Astrocyte (in vitro differentiated cells and primary cell): ENCODE measurements around the gene HPGD. TPM values are rescaled to one million over a fixed set of nuclear protein-coding genes. Genes with fewer than 3 reads are reported as not detected.

Source experiments
- DNase-seq: peaks from one replicate; pipeline ENCODE4 v3.0.0-alpha.2; 2010; ENCODE audit warnings: low read depth
- FAIRE-seq: peaks from 2 replicates; lab custom pipeline; 2011; peaks lifted over from hg19 to GRCh38; lab: Jason Lieb, UNC
- H2AFZ ChIP-seq: 2 replicates; pipeline ENCODE4 v1.6.0; 2012; ENCODE audit warnings: low read depth, low read length, inconsistent platforms
- H3K27ac ChIP-seq: 2 replicates; pipeline ENCODE4 v1.5.1; 2011; ENCODE audit warnings: low read depth, low read length, inconsistent platforms
- H3K27me3 ChIP-seq: 2 replicates; pipeline ENCODE4 v1.6.0; 2011; ENCODE audit warnings: low read length, inconsistent platforms; ENCODE audit not compliant: insufficient read depth
- H3K36me3 ChIP-seq: 2 replicates; pipeline ENCODE4 v1.5.1; 2011; ENCODE audit warnings: low read length, inconsistent platforms; ENCODE audit not compliant: insufficient read depth
- H3K4me1 ChIP-seq: 2 replicates; pipeline ENCODE4 v1.5.1; 2011; ENCODE audit warnings: low read length, inconsistent platforms; ENCODE audit not compliant: insufficient read depth
- H3K4me2 ChIP-seq: 2 replicates; pipeline ENCODE4 v1.6.0; 2012; ENCODE audit warnings: low read length, inconsistent platforms
- H3K4me3 ChIP-seq: 2 replicates; pipeline ENCODE4 v1.5.1; 2011; ENCODE audit warnings: low read depth, mild to moderate bottlenecking, low read length, inconsistent platforms; ENCODE audit not compliant: insufficient read depth
- H3K79me2 ChIP-seq: 2 replicates; pipeline ENCODE4 v1.6.0; 2012; ENCODE audit warnings: mild to moderate bottlenecking, low read length, inconsistent platforms; ENCODE audit not compliant: insufficient read depth
- H3K9ac ChIP-seq: 2 replicates; pipeline ENCODE4 v1.6.0; 2012; ENCODE audit warnings: mild to moderate bottlenecking, low read length, inconsistent platforms
- H3K9me3 ChIP-seq: 2 replicates; pipeline ENCODE4 v1.5.1; 2012; ENCODE audit warnings: low read depth, mild to moderate bottlenecking, low read length, inconsistent platforms; ENCODE audit not compliant: insufficient read depth
- H4K20me1 ChIP-seq: 2 replicates; pipeline ENCODE4 v1.6.0; 2012; ENCODE audit warnings: low read length, inconsistent platforms; ENCODE audit not compliant: insufficient read depth
- H3K27ac Mint-ChIP-seq: one replicate; pipeline ENCODE4 v1.8.0; 2021; ENCODE audit warnings: mild to moderate bottlenecking, mixed read lengths; ENCODE audit not compliant: unreplicated experiment
- H3K27me3 Mint-ChIP-seq: one replicate; pipeline ENCODE4 v1.8.0; 2021; ENCODE audit warnings: low read depth, mixed read lengths; ENCODE audit not compliant: unreplicated experiment
- H3K36me3 Mint-ChIP-seq: one replicate; pipeline ENCODE4 v1.8.0; 2021; ENCODE audit warnings: low read depth, mixed read lengths; ENCODE audit not compliant: unreplicated experiment
- H3K4me1 Mint-ChIP-seq: one replicate; pipeline ENCODE4 v1.8.0; 2021; ENCODE audit warnings: low read depth, mixed read lengths; ENCODE audit not compliant: unreplicated experiment
- H3K4me3 Mint-ChIP-seq: one replicate; pipeline ENCODE4 v1.8.0; 2021; ENCODE audit warnings: mild to moderate bottlenecking, moderate library complexity, mixed read lengths; ENCODE audit not compliant: unreplicated experiment
- H3K9me3 Mint-ChIP-seq: one replicate; pipeline ENCODE4 v1.8.0; 2021; ENCODE audit warnings: mild to moderate bottlenecking, mixed read lengths; ENCODE audit not compliant: unreplicated experiment
- CTCF ChIP-seq: IDR thresholded peaks from 2 replicates; pipeline ENCODE4 v1.5.1; 2011; ENCODE audit warnings: low read depth, mild to moderate bottlenecking, inconsistent platforms, low read length, moderate library complexity; ENCODE audit not compliant: insufficient read depth
- EZH2 ChIP-seq: IDR thresholded peaks from 2 replicates; pipeline ENCODE4 v1.6.1; 2012; ENCODE audit warnings: mild to moderate bottlenecking, low read length, inconsistent platforms; ENCODE audit not compliant: insufficient read depth
- total RNA-seq: library from RNA; stranded (reverse); gene quantifications from 2 replicates; pipeline ENCODE4 v1.2.1, GENCODE V29; 2021

The HPGD gene
- total RNA-seq, 1 donor from 2014 or later = 0.20 TPM

- H3K9me3 ChIP-seq = no peaks in the 10 kb centered on the region
- no peak for TF ChIP-seq EZH2
- TF ChIP-seq CTCF = no peak
- Mint-ChIP-seq H3K4me3 (no peak overlapping the region), H3K27ac (no peak overlapping the region), H3K4me1 (no peaks in the 10 kb centered on the region), H3K36me3 (no peaks in the 10 kb centered on the region), H3K27me3 (peaks cover 1% of the 10 kb centered on the region), H3K9me3 (no peaks in the 10 kb centered on the region)
- no peak overlapping the region for H3K4me2 ChIP-seq
- no peaks in the 10 kb centered on the region for H3K79me2 ChIP-seq
- no peaks in the 10 kb centered on the region for H4K20me1 ChIP-seq
- no peak for DNase-seq
- no peaks in the 10 kb centered on the region for H3K36me3 ChIP-seq
- no peak overlapping the region for H2AFZ ChIP-seq
- H3K4me3 ChIP-seq = no peak overlapping the region
- H3K4me1 ChIP-seq = no peaks in the 10 kb centered on the region
- H3K9ac ChIP-seq = no peak overlapping the region
- peaks cover 2% of the 10 kb centered on the region for H3K27me3 ChIP-seq
- H3K27ac ChIP-seq = no peak overlapping the region
- no peak for FAIRE-seq
Measured at GRCh38 chr4:174516345-174516744, 5.9 kb downstream of the HPGD start.

DNA sequence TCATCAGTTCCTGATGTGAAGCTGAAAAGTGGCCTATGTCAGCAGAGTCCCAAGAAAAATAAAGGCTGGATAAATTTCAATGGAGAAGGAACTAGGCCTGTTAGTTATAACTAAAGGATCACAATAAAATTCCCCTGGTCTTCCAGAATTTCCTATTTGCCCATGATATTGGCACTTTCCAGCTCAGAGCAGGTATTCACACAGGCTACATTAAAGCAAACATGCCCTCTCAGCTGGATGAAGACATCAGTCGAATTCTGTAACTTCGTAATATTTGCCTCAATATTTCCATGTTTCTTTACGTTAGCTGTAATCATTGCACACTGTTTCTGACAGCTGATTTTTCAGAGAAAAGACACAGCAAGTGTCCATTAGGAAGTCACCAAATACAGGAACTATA lies 9.5 kb downstream of the HPGD start:
- Histone ChIP-seq H3K4me3 (no peak overlapping the region), H3K4me1 (no peaks in the 10 kb centered on the region), H3K36me3 (no peaks in the 10 kb centered on the region), H3K9me3 (no peaks in the 10 kb centered on the region), H3K79me2 (no peaks in the 10 kb centered on the region), H3K9ac (no peak overlapping the region), H4K20me1 (no peaks in the 10 kb centered on the region), H3K27ac (no peak overlapping the region), H3K27me3 (peaks cover 2% of the 10 kb centered on the region), H2AFZ (no peak overlapping the region), H3K4me2 (no peak overlapping the region)
- H3K9me3 Mint-ChIP-seq = no peaks in the 10 kb centered on the region
- TF ChIP-seq EZH2 (no peak), CTCF (no peak)
- FAIRE-seq (no peak), DNase-seq (no peak)
- H3K27ac Mint-ChIP-seq = no peak overlapping the region
- H3K27me3 Mint-ChIP-seq = no peaks in the 10 kb centered on the region
- H3K36me3 Mint-ChIP-seq = no peaks in the 10 kb centered on the region
- H3K4me1 Mint-ChIP-seq = no peaks in the 10 kb centered on the region
- H3K4me3 Mint-ChIP-seq = no peak overlapping the region

DNA sequence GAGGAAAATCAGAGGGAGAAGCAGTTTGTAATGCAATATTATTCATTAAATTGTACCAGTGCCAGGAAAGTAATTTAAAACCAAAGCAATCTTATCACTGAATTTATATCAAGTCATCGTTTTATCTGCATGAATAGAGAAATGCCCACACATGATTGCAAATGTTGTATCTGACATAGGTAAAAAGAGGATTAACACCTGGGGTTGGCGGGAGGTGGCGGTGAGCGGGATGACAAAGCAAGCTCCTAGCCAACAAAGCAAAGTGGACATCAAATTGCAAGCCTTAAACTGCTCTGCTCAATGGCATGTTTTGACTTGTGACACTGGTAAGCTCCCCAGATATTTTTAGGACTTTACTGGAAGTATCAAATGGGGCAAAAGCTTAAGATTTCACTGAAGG lies 16.4 kb downstream of the HPGD start:
- no peak for TF ChIP-seq CTCF
- no peak for TF ChIP-seq EZH2
- Histone ChIP-seq H3K9ac (no peak overlapping the region), H2AFZ (no peak overlapping the region), H4K20me1 (no peaks in the 10 kb centered on the region), H3K4me3 (no peak overlapping the region), H3K9me3 (no peaks in the 10 kb centered on the region), H3K27me3 (no peaks in the 10 kb centered on the region), H3K36me3 (no peaks in the 10 kb centered on the region), H3K27ac (no peak overlapping the region), H3K4me2 (no peak overlapping the region), H3K79me2 (no peaks in the 10 kb centered on the region), H3K4me1 (no peaks in the 10 kb centered on the region)
- Mint-ChIP-seq H3K4me1 (no peaks in the 10 kb centered on the region), H3K27me3 (no peaks in the 10 kb centered on the region), H3K27ac (no peak overlapping the region), H3K9me3 (no peaks in the 10 kb centered on the region), H3K4me3 (no peak overlapping the region), H3K36me3 (no peaks in the 10 kb centered on the region)
- no peak for FAIRE-seq
- no peak for DNase-seq
